Glomerular visceral epithelial cell (primary cell): ENCODE measurements around the gene LHFPL5.
A peak's percentile ranks its signal among the peaks of the same experiment; 100 is the strongest.

Experiments used
- DNase-seq: peaks from one replicate; pipeline ENCODE4 v3.0.0-alpha.2; 2016; ENCODE audit errors: extremely low spot score

The LHFPL5 gene

GRCh38 chr6:35804996-35805736, at the start of gene LHFPL5:
Gene LHFPL5 (plus strand): TSS chr6:35805352. CDS start chr6:35805671, 319 bp downstream.
- peak; percentile 44 for DNase-seq

- peak; percentile 15 for DNase-seq
These were observed 47.6 kb upstream of the LHFPL5 start for GRCh38 chr6:35757456-35758123.

- no peak for DNase-seq
These were observed 45.7 kb upstream of the LHFPL5 start for GRCh38 chr6:35759426-35759825.

GRCh38 chr6:35765739-35766138, 39.4 kb upstream of the LHFPL5 start:
- DNase-seq: no peak

GRCh38 chr6:35769211-35769610, 35.9 kb upstream of the LHFPL5 start:
- no peak for DNase-seq

GRCh38 chr6:35771343-35771627, 33.9 kb upstream of the LHFPL5 start:
- DNase-seq: no peak

GRCh38 chr6:35774116-35774794, 30.9 kb upstream of the LHFPL5 start:
- no peak for DNase-seq

GRCh38 chr6:35775031-35775430, 30.1 kb upstream of the LHFPL5 start:
- no peak for DNase-seq

GRCh38 chr6:35776364-35777215, 28.6 kb upstream of the LHFPL5 start, which contains the start of gene CLPSL2:
Gene CLPSL2 (plus strand): TSS chr6:35776598. CDS start chr6:35776619, 21 bp downstream.
- peak; percentile 13 for DNase-seq

- DNase-seq: no peak
These were observed 27.6 kb upstream of the LHFPL5 start for GRCh38 chr6:35777356-35778102.

- DNase-seq: no peak
These were observed 26.7 kb upstream of the LHFPL5 start for GRCh38 chr6:35778437-35778836.

GRCh38 chr6:35780719-35781118, 24.4 kb upstream of the LHFPL5 start, which contains the start of gene CLPSL1:
Gene CLPSL1 (plus strand): TSS chr6:35781019. CDS start chr6:35781111, 92 bp downstream.
- no peak for DNase-seq

GRCh38 chr6:35781290-35781689, 23.9 kb upstream of the LHFPL5 start:
- no peak for DNase-seq

GRCh38 chr6:35782424-35782823, 22.7 kb upstream of the LHFPL5 start:
- no peak for DNase-seq

GRCh38 chr6:35784200-35784599, 21.0 kb upstream of the LHFPL5 start:
- DNase-seq: no peak

GRCh38 chr6:35786272-35786671, 18.9 kb upstream of the LHFPL5 start:
- no peak for DNase-seq

GRCh38 chr6:35786810-35787209, 18.3 kb upstream of the LHFPL5 start:
- no peak for DNase-seq

- no peak for DNase-seq
These were observed 17.6 kb upstream of the LHFPL5 start for GRCh38 chr6:35787266-35788218.

GRCh38 chr6:35788423-35788982, 16.6 kb upstream of the LHFPL5 start:
- DNase-seq: no peak

GRCh38 chr6:35790683-35791082, 14.5 kb upstream of the LHFPL5 start:
- DNase-seq: no peak
